GM06990 (cell line): ENCODE measurements around the gene INF2.

Experiments used
- DNase-seq: peaks from one replicate; pipeline ENCODE4 v3.0.0-alpha.2; 2011; ENCODE audit not compliant: insufficient read length; ENCODE audit errors: extremely low read depth
- H3K27me3 ChIP-seq: replicated peaks from 2 replicates; pipeline ENCODE4 v1.6.0; 2011; ENCODE audit warnings: low read length; ENCODE audit not compliant: control insufficient read depth, insufficient read depth
- H3K36me3 ChIP-seq: 2 replicates; pipeline ENCODE4 v1.5.1; 2011; ENCODE audit warnings: low read length; ENCODE audit not compliant: control insufficient read depth, insufficient read depth
- H3K4me3 ChIP-seq: replicated peaks from 2 replicates; pipeline ENCODE4 v1.5.1; 2011; ENCODE audit warnings: low read depth, mild to moderate bottlenecking, control low read depth, low read length
- CTCF ChIP-seq: IDR thresholded peaks from 2 replicates; pipeline ENCODE4 v1.5.1; 2011; ENCODE audit warnings: low read length, control low read depth, mild to moderate bottlenecking, inconsistent platforms; ENCODE audit not compliant: insufficient read depth, poor library complexity, severe bottlenecking

Gene INF2

GRCh38 chr14:104757238-104757585 lies 67.8 kb downstream of the INF2 start:
- peaks cover 27% of the 10 kb centered on the region for H3K36me3 ChIP-seq
- no peak overlapping the region for H3K4me3 ChIP-seq
- TF ChIP-seq CTCF, result no peak
- H3K27me3 ChIP-seq, result no peaks in the 10 kb centered on the region
- DNase-seq, result no peak

GRCh38 chr14:104757681-104758392 lies 68.4 kb downstream of the INF2 start:
- H3K4me3 ChIP-seq, result no peak overlapping the region
- H3K36me3 ChIP-seq, result peaks cover 27% of the 10 kb centered on the region
- no peak for DNase-seq
- H3K27me3 ChIP-seq, result no peaks in the 10 kb centered on the region
- no peak for TF ChIP-seq CTCF

GRCh38 chr14:104758981-104759969 lies 69.9 kb downstream of the INF2 start:
- peaks cover 27% of the 10 kb centered on the region for H3K36me3 ChIP-seq
- no peaks in the 10 kb centered on the region for H3K27me3 ChIP-seq
- no peak for DNase-seq
- no peak overlapping the region for H3K4me3 ChIP-seq
- no peak for TF ChIP-seq CTCF

- Histone ChIP-seq H3K36me3 (peaks cover 3% of the 10 kb centered on the region), H3K27me3 (no peaks in the 10 kb centered on the region), H3K4me3 (no peak overlapping the region)
- DNase-seq, result no peak
- no peak for TF ChIP-seq CTCF
Observed at GRCh38 chr14:104765517-104765916, 76.1 kb downstream of the INF2 start.

GRCh38 chr14:104766256-104766862 lies 76.9 kb downstream of the INF2 start:
- Histone ChIP-seq H3K36me3 (peaks cover 6% of the 10 kb centered on the region), H3K27me3 (no peaks in the 10 kb centered on the region), H3K4me3 (no peak overlapping the region)
- no peak for DNase-seq
- no peak for TF ChIP-seq CTCF
